ENCODE measurements around the gene PPP1R3D.
"Not testable (repeated sequence)": the region's sequence is repeated elsewhere in the genome, so short reads cannot be mapped to it uniquely, and the experiment has no call there.

The PPP1R3D gene

DNA sequence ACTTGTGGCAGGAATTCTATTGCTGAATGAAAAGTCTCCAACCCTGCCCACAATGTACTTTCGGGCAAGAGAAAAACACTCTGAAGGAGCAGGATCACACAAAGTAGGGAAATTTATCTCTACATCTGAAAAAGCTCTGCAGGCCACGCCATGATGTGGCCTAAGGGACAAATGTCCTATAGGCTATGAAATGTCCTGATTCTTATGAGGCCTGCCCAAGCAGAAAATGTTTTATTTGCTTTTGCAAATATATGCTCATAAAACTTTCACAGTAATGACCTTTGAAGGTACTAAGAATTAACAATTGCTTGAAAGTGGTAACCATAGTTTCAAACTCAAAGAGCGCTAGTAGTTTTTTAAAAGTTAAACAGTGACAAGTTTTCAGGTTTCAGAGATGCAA, 37.6 kb downstream of the PPP1R3D start:
- Histone ChIP-seq H3K9ac (ENCODE audit: low read length) (no peak overlapping the region), H3K4me3 (ENCODE audit: low read length) (no peak overlapping the region), H3K36me3 (replicated peaks; ENCODE audit: insufficient read depth, low read length) (no peaks in the 10 kb centered on the region), H3K4me1 (ENCODE audit: low read length) (no peaks in the 10 kb centered on the region), H3F3A (ENCODE audit: insufficient read depth, low read length) (no peaks in the 10 kb centered on the region), H3K4me2 (ENCODE audit: low read depth, low read length) (no peak overlapping the region), H3K9me3 (replicated peaks; ENCODE audit: insufficient read depth, low read length) (no peaks in the 10 kb centered on the region), H3K27ac (ENCODE audit: low read length) (no peak overlapping the region), H3K9me2 (replicated peaks; ENCODE audit: insufficient read depth, low read length) (no peaks in the 10 kb centered on the region), H3K27me3 (replicated peaks; ENCODE audit: insufficient read depth, low read length) (no peaks in the 10 kb centered on the region), H3K79me2 (ENCODE audit: low read length) (no peaks in the 10 kb centered on the region), H2AFZ (ENCODE audit: low read length) (no peak overlapping the region), H4K20me1 (ENCODE audit: insufficient read depth, low read length) (no peaks in the 10 kb centered on the region)
- no peak for DNase-seq
- TF ChIP-seq EZH2phosphoT487 (IDR thresholded peaks at IDR 0.05; ENCODE audit: low read length) (no peak), EZH2 (optimal IDR thresholded peaks at IDR 0.05; ENCODE audit: low read depth, low read length) (no peak)
- TF ChIP-seq, protein P1, sequence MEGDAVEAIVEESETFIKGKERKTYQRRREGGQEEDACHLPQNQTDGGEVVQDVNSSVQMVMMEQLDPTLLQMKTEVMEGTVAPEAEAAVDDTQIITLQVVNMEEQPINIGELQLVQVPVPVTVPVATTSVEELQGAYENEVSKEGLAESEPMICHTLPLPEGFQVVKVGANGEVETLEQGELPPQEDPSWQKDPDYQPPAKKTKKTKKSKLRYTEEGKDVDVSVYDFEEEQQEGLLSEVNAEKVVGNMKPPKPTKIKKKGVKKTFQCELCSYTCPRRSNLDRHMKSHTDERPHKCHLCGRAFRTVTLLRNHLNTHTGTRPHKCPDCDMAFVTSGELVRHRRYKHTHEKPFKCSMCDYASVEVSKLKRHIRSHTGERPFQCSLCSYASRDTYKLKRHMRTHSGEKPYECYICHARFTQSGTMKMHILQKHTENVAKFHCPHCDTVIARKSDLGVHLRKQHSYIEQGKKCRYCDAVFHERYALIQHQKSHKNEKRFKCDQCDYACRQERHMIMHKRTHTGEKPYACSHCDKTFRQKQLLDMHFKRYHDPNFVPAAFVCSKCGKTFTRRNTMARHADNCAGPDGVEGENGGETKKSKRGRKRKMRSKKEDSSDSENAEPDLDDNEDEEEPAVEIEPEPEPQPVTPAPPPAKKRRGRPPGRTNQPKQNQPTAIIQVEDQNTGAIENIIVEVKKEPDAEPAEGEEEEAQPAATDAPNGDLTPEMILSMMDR (IDR thresholded peaks at IDR 0.05; ENCODE audit: low read length), result no peak

DNA sequence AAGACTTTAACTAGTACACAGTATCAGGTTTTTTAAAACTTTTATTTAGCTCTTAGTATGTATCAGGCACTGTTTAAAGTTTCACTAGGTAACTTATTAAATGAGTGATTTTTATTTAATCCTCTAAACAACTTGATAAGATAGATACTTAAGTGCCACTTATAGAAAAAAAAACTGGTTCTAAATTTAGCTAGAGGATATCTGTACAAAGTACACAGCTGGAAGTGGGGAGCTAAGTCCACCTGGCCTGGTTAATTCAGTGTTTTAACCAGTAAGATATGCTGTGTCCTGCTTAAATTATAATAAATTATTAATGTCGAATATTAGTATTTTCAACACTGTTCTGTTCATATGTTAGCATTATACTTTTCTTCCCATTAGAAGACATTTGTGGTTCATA, 44.2 kb downstream of the PPP1R3D start:
- H3K36me3 ChIP-seq (replicated peaks; ENCODE audit: insufficient read depth, low read length), result no peaks in the 10 kb centered on the region
- H3K4me2 ChIP-seq (ENCODE audit: low read depth, low read length), result no peak overlapping the region
- no peaks in the 10 kb centered on the region for H3K4me1 ChIP-seq (ENCODE audit: low read length)
- no peaks in the 10 kb centered on the region for H3K9me3 ChIP-seq (replicated peaks; ENCODE audit: insufficient read depth, low read length)
- H3K27ac ChIP-seq (ENCODE audit: low read length), result no peak overlapping the region
- H3K9ac ChIP-seq (ENCODE audit: low read length), result no peak overlapping the region
- DNase-seq, result no peak
- H2AFZ ChIP-seq (ENCODE audit: low read length), result no peak overlapping the region
- H3K4me3 ChIP-seq (ENCODE audit: low read length), result no peak overlapping the region
- no peaks in the 10 kb centered on the region for H3K27me3 ChIP-seq (replicated peaks; ENCODE audit: insufficient read depth, low read length)
- no peaks in the 10 kb centered on the region for H4K20me1 ChIP-seq (ENCODE audit: insufficient read depth, low read length)
- TF ChIP-seq, protein P1 (IDR thresholded peaks at IDR 0.05; ENCODE audit: low read length), result no peak
- TF ChIP-seq EZH2 (optimal IDR thresholded peaks at IDR 0.05; ENCODE audit: low read depth, low read length), result no peak
- TF ChIP-seq EZH2phosphoT487 (IDR thresholded peaks at IDR 0.05; ENCODE audit: low read length), result no peak
- no peaks in the 10 kb centered on the region for H3F3A ChIP-seq (ENCODE audit: insufficient read depth, low read length)
- no peaks in the 10 kb centered on the region for H3K79me2 ChIP-seq (ENCODE audit: low read length)
- no peaks in the 10 kb centered on the region for H3K9me2 ChIP-seq (replicated peaks; ENCODE audit: insufficient read depth, low read length)

DNA sequence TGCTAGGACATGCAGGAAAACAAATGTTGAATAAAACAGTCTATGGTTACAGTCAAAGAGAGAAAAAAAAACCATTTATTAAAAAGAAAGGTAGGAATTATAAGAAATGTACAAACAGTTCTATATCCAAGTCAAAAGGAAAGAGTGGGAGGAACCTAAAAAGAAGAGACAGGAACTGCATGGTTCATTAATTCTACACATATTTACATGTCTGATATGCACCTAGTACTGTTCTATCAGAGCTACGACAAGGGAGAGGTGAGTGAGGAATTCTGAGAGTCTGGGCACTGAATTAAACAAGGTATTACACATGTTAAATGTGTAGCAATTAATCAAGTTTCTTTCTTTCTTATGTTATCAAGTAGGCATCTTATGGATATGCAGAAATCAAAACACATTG, 48.5 kb downstream of the PPP1R3D start:
- Histone ChIP-seq H3K4me3 (ENCODE audit: low read length) (no peak overlapping the region), H3K79me2 (ENCODE audit: low read length) (no peaks in the 10 kb centered on the region), H3K9me3 (replicated peaks; ENCODE audit: insufficient read depth, low read length) (no peaks in the 10 kb centered on the region), H3K27ac (ENCODE audit: low read length) (no peak overlapping the region), H3K36me3 (replicated peaks; ENCODE audit: insufficient read depth, low read length) (no peaks in the 10 kb centered on the region), H4K20me1 (ENCODE audit: insufficient read depth, low read length) (no peaks in the 10 kb centered on the region), H2AFZ (ENCODE audit: low read length) (no peak overlapping the region), H3F3A (ENCODE audit: insufficient read depth, low read length) (no peaks in the 10 kb centered on the region), H3K4me2 (ENCODE audit: low read depth, low read length) (no peak overlapping the region), H3K4me1 (ENCODE audit: low read length) (no peaks in the 10 kb centered on the region), H3K9ac (ENCODE audit: low read length) (no peak overlapping the region), H3K9me2 (replicated peaks; ENCODE audit: insufficient read depth, low read length) (no peaks in the 10 kb centered on the region), H3K27me3 (replicated peaks; ENCODE audit: insufficient read depth, low read length) (no peaks in the 10 kb centered on the region)
- no peak for DNase-seq
- TF ChIP-seq EZH2 (optimal IDR thresholded peaks at IDR 0.05; ENCODE audit: low read depth, low read length), result no peak
- TF ChIP-seq, protein P1 (IDR thresholded peaks at IDR 0.05; ENCODE audit: low read length), result no peak
- TF ChIP-seq EZH2phosphoT487 (IDR thresholded peaks at IDR 0.05; ENCODE audit: low read length), result no peak

DNA sequence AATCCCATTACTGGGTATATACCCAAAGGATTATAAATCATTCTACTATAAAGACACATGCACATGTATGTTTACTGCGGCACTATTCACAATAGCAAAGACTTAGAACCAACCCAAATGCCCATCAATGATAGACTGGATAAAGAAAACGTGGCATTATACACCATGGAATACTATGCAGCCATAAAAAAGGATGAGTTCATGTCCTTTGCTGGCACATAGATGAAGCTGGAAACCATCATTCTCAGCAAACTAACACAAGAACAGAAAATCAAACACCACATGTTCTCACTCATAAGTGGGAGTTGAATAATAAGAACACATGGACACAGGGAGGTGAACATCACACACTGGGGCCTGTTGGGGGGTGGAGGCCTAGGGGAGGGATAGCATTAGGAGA, 50.1 kb downstream of the PPP1R3D start:
- not testable (repeated sequence) for H3K9me3 ChIP-seq (replicated peaks; ENCODE audit: insufficient read depth, low read length); H3K4me3 ChIP-seq (ENCODE audit: low read length); H4K20me1 ChIP-seq (ENCODE audit: insufficient read depth, low read length); H3K4me2 ChIP-seq (ENCODE audit: low read depth, low read length); H3K9ac ChIP-seq (ENCODE audit: low read length); H3K27me3 ChIP-seq (replicated peaks; ENCODE audit: insufficient read depth, low read length); H3K4me1 ChIP-seq (ENCODE audit: low read length); DNase-seq; H2AFZ ChIP-seq (ENCODE audit: low read length); H3F3A ChIP-seq (ENCODE audit: insufficient read depth, low read length); H3K79me2 ChIP-seq (ENCODE audit: low read length); H3K9me2 ChIP-seq (replicated peaks; ENCODE audit: insufficient read depth, low read length); H3K36me3 ChIP-seq (replicated peaks; ENCODE audit: insufficient read depth, low read length); H3K27ac ChIP-seq (ENCODE audit: low read length)

Measured in MM.1S (cell line).